Fibroblast of lung (primary cell): ENCODE measurements around the gene VPS54. TPM values are rescaled to one million over a fixed set of nuclear protein-coding genes. Genes with fewer than 3 reads are reported as not detected.
A peak's percentile ranks its signal among the peaks of the same experiment; 100 is the strongest.

Experiments used
- DNase-seq, 2 donors: peaks; one replicate each; pipeline versions ENCODE4 v3.0.0 to v3.0.0-alpha.2; 2010; ENCODE audit warnings: low read depth in 2 of 2
- H2AFZ ChIP-seq: 2 replicates; pipeline ENCODE4 v1.5.1; 2012; ENCODE audit warnings: low read length, control low read depth, inconsistent platforms
- H3K27ac ChIP-seq: 2 replicates; pipeline ENCODE4 v1.5.1; 2011; ENCODE audit warnings: low read length, control low read depth; ENCODE audit not compliant: insufficient read depth
- H3K27me3 ChIP-seq: 2 replicates; pipeline ENCODE4 v1.5.1; 2011; ENCODE audit warnings: mild to moderate bottlenecking, low read length; ENCODE audit not compliant: control insufficient read depth, insufficient read depth
- H3K36me3 ChIP-seq: 2 replicates; pipeline ENCODE4 v1.5.1; 2011; ENCODE audit warnings: low read length; ENCODE audit not compliant: control insufficient read depth, insufficient read depth
- H3K4me1 ChIP-seq: 2 replicates; pipeline ENCODE4 v1.5.1; 2011; ENCODE audit warnings: low read length; ENCODE audit not compliant: control insufficient read depth, insufficient read depth; ENCODE audit errors: extremely low read depth
- H3K4me2 ChIP-seq: 2 replicates; pipeline ENCODE4 v1.5.1; 2011; ENCODE audit warnings: low read length, control low read depth; ENCODE audit not compliant: insufficient read depth; ENCODE audit errors: extremely low read depth
- H3K4me3 ChIP-seq, 4 experiments: fragments of 200-600 bp in 1 of 4; sonication (generic) in 1 of 4; replicated peaks in 1 of 4; 2 replicates each; pipeline ENCODE4 v1.5.1; 2011 to 2016; ENCODE audit warnings: low read length in 4 of 4, low read depth in 3 of 4, mild to moderate bottlenecking in 3 of 4, control low read depth in 2 of 4, inconsistent platforms in 1 of 4, mixed read lengths in 1 of 4; ENCODE audit not compliant: insufficient read depth in 1 of 4; ENCODE audit errors: control extremely low read depth in 1 of 4
- H3K79me2 ChIP-seq: 2 replicates; pipeline ENCODE4 v1.5.1; 2012; ENCODE audit warnings: mild to moderate bottlenecking, low read length, inconsistent platforms; ENCODE audit not compliant: control insufficient read depth, insufficient read depth
- H3K9ac ChIP-seq: 2 replicates; pipeline ENCODE4 v1.5.1; 2011; ENCODE audit warnings: mild to moderate bottlenecking, low read length, control low read depth; ENCODE audit not compliant: insufficient read depth
- H3K9me3 ChIP-seq: 2 replicates; pipeline ENCODE4 v1.5.1; 2012; ENCODE audit warnings: low read depth, low read length; ENCODE audit not compliant: control insufficient read depth, insufficient read depth
- H4K20me1 ChIP-seq: 2 replicates; pipeline ENCODE4 v1.5.1; 2011; ENCODE audit warnings: low read length; ENCODE audit not compliant: control insufficient read depth, insufficient read depth; ENCODE audit errors: extremely low read depth
- CTCF ChIP-seq, 2 donors: IDR thresholded peaks in 1 of 2; conservative IDR thresholded peaks in 1 of 2; 1 replicate in 1 of 2; 2 replicates in 1 of 2; pipeline ENCODE4 v1.5.1; 2011 to 2012; ENCODE audit warnings: low read length in 2 of 2, control low read depth in 1 of 2, inconsistent platforms in 1 of 2, low read depth in 1 of 2, mild to moderate bottlenecking in 1 of 2
- EZH2 ChIP-seq: IDR thresholded peaks from 2 replicates; pipeline ENCODE4 v1.5.1; 2012; ENCODE audit warnings: low read length, control low read depth, mild to moderate bottlenecking; ENCODE audit errors: missing control alignments
- polyA plus RNA-seq, 2 donors: library from polyadenylated mRNA; depleted of rRNA in 1 of 2; stranded (reverse) in 1 of 2; unstranded in 1 of 2; fragments of >200 nt; gene quantifications; 2 replicates each; pipeline ENCODE4 v1.2.1, GENCODE V29; 2011 to 2012; ENCODE audit warnings: missing spikeins in 1 of 2
- total RNA-seq: library from RNA; depleted of rRNA; stranded (reverse); fragments of >200 nt; gene quantifications from 2 replicates; pipeline ENCODE4 v1.2.1, GENCODE V29; 2014

The VPS54 gene
- total and polyA plus RNA-seq, 2 donors (not counting 1 experiment from before 2014, with no cell fraction given): 18.4 to 29.7 TPM

GRCh38 chr2:63870679-63871078 is 148.5 kb downstream of the VPS54 start:
- no peak for TF ChIP-seq EZH2
- TF ChIP-seq CTCF (conservative IDR thresholded peaks at IDR 0.05 in 1 of 2, IDR thresholded peaks at IDR 0.05 in 1 of 2; ENCODE audit: low read depth in 1 of 2, low read length in 2 of 2): no peak
- H3K36me3 ChIP-seq: peaks cover 2% of the 10 kb centered on the region
- no peaks in the 10 kb centered on the region for H3K9me3 ChIP-seq
- H3K27me3 ChIP-seq: no peaks in the 10 kb centered on the region
- H3K9ac ChIP-seq: no peak overlapping the region
- H3K4me1 ChIP-seq: peaks cover 2% of the 10 kb centered on the region
- no peak overlapping the region for H3K27ac ChIP-seq
- no peak overlapping the region for H2AFZ ChIP-seq
- DNase-seq: no peak
- peaks cover 13% of the 10 kb centered on the region for H3K79me2 ChIP-seq
- no peak overlapping the region for H3K4me3 ChIP-seq
- no peaks in the 10 kb centered on the region for H4K20me1 ChIP-seq
- H3K4me2 ChIP-seq: no peak overlapping the region

GRCh38 chr2:63866009-63866709 is 153.1 kb downstream of the VPS54 start:
- Histone ChIP-seq H3K9ac (no peak overlapping the region), H3K79me2 (peaks cover 10% of the 10 kb centered on the region), H3K9me3 (no peaks in the 10 kb centered on the region), H3K27ac (no peak overlapping the region), H4K20me1 (no peaks in the 10 kb centered on the region), H3K4me2 (no peak overlapping the region), H3K27me3 (no peaks in the 10 kb centered on the region), H2AFZ (no peak overlapping the region), H3K36me3 (peaks cover 6% of the 10 kb centered on the region), H3K4me1 (peaks cover 3% of the 10 kb centered on the region), H3K4me3 (no peak overlapping the region)
- no peak for TF ChIP-seq EZH2
- no peak for TF ChIP-seq CTCF (conservative IDR thresholded peaks at IDR 0.05 in 1 of 2, IDR thresholded peaks at IDR 0.05 in 1 of 2; ENCODE audit: low read depth in 1 of 2, low read length in 2 of 2)
- DNase-seq: peak in 1 of 2 donors; percentile 31

GRCh38 chr2:63865159-63865799 is 153.9 kb downstream of the VPS54 start:
- peak in 1 of 2 donors; percentile 44 for DNase-seq
- no peak overlapping the region for H2AFZ ChIP-seq
- H3K9ac ChIP-seq: no peak overlapping the region
- no peak overlapping the region for H3K4me3 ChIP-seq
- no peaks in the 10 kb centered on the region for H3K9me3 ChIP-seq
- peaks cover 6% of the 10 kb centered on the region for H3K36me3 ChIP-seq
- H3K4me2 ChIP-seq: no peak overlapping the region
- peaks cover 10% of the 10 kb centered on the region for H3K79me2 ChIP-seq
- H3K27me3 ChIP-seq: no peaks in the 10 kb centered on the region
- no peak overlapping the region for H3K27ac ChIP-seq
- H4K20me1 ChIP-seq: no peaks in the 10 kb centered on the region
- peaks cover 3% of the 10 kb centered on the region for H3K4me1 ChIP-seq
- TF ChIP-seq EZH2 (no peak), CTCF (conservative IDR thresholded peaks at IDR 0.05 in 1 of 2, IDR thresholded peaks at IDR 0.05 in 1 of 2; ENCODE audit: low read depth in 1 of 2, low read length in 2 of 2) (no peak)
